ENCODE data around the gene EFNA5.

Gene EFNA5

DNA sequence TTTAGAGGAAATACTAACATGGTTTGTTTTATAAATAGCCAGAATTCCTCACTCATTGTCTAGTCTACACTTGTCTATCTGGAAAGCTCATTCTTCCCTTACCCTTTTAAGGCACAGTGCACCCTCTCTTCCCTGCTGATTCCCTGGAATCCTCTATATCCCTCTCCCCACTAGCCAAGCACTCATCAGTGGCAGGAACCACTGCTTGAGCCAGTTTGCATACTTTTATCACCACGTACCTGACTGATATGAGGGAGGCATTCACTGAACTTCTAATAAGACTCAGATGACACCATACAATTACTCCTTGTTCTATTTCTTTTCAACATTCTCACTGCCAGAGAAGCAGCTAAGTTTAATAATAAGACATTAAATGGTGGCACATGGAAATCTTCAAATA is 134.9 kb downstream of the EFNA5 start:
- H3K27me3 ChIP-seq (ENCODE audit: insufficient read depth, low read length), result no peaks in the 10 kb centered on the region
- no peaks in the 10 kb centered on the region for H3K9me3 ChIP-seq (ENCODE audit: insufficient read depth, low read depth, low read length)
- H3K36me3 ChIP-seq (ENCODE audit: insufficient read depth, low read depth, low read length), result no peaks in the 10 kb centered on the region
- no peak overlapping the region for H3K9ac ChIP-seq (ENCODE audit: low read depth, low read length)
- H3K27ac ChIP-seq (ENCODE audit: low read length), result no peak overlapping the region
- H3K4me1 ChIP-seq (ENCODE audit: insufficient read depth, low read length), result peaks cover 11% of the 10 kb centered on the region
- no peak overlapping the region for H3K4me3 ChIP-seq (ENCODE audit: low read length)

DNA sequence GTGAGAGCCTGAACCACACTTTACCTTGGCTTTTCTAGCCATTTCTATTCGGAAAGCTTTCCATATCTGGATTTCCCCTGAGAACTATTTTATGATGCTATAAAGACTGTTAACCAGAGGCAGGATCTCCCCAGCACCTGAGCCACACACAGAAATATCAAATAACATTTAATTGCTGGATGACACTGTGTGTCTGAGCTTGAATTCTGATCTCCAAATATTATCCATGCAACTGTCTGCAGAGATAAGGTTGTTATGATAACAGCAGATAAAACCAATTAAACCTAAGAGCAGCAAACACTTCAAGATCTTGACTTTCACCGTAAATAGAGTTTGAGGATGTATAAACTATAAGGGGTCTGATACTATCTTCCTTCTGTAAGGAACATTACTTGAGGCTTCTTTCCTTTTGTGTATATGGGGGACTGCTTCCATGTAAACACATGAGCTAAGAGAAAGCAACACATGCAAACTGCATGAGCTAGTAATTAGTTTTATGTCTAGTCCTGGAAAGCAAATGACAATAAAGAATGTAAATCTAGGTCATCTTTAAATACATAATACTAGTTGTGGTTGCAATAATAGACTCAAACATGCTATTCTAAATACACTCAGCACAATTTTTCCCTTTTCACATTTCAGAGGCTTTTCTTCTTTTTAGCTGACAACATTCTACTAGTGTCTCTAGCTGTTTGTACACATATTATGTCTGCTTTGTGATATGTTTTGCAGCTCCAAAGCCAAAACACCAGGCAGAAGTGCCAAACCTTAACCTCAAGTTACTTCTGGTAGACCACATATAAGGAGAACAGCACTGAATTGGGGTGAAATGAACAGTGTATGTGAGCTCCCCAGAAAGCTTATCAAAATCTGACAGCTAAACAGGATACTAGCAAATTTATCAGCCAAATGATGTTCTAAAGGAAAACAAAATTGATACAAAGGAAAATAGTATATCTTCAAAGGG is 136.5 kb downstream of the EFNA5 start:
- Histone ChIP-seq H3K9ac (ENCODE audit: low read depth, low read length) (no peak overlapping the region), H3K9me3 (ENCODE audit: insufficient read depth, low read depth, low read length) (no peaks in the 10 kb centered on the region), H3K27ac (ENCODE audit: low read length) (no peak overlapping the region), H3K4me1 (ENCODE audit: insufficient read depth, low read length) (peaks cover 19% of the 10 kb centered on the region), H3K4me3 (ENCODE audit: low read length) (no peak overlapping the region), H3K36me3 (ENCODE audit: insufficient read depth, low read depth, low read length) (no peaks in the 10 kb centered on the region), H3K27me3 (ENCODE audit: insufficient read depth, low read length) (no peaks in the 10 kb centered on the region)

DNA sequence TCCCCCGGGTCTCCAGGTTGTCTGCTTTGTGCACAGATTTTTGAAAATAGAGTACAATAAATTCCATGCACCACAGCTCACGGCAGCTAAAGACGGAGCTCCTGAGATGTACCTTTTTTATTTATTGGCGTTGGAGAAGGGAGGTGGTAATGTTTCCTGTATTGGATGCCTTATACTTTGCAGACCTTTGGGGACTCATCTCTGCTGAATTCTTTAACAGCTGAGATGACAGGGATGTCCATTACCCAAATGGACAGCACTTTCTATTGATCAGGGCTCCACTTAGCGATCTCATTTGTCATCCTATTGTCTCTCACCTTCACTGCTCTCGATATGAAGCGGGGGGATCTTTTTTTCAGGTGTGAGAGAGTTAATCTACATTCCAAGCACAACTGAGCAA is 137.8 kb downstream of the EFNA5 start:
- Histone ChIP-seq H3K27me3 (ENCODE audit: insufficient read depth, low read length) (no peaks in the 10 kb centered on the region), H3K36me3 (ENCODE audit: insufficient read depth, low read depth, low read length) (no peaks in the 10 kb centered on the region), H3K4me1 (ENCODE audit: insufficient read depth, low read length) (peaks cover 21% of the 10 kb centered on the region; the same call in 1 of the 2 replicates), H3K9ac (ENCODE audit: low read depth, low read length) (no peak overlapping the region), H3K9me3 (ENCODE audit: insufficient read depth, low read depth, low read length) (no peaks in the 10 kb centered on the region), H3K4me3 (ENCODE audit: low read length) (no peak overlapping the region), H3K27ac (ENCODE audit: low read length) (no peak overlapping the region)

DNA sequence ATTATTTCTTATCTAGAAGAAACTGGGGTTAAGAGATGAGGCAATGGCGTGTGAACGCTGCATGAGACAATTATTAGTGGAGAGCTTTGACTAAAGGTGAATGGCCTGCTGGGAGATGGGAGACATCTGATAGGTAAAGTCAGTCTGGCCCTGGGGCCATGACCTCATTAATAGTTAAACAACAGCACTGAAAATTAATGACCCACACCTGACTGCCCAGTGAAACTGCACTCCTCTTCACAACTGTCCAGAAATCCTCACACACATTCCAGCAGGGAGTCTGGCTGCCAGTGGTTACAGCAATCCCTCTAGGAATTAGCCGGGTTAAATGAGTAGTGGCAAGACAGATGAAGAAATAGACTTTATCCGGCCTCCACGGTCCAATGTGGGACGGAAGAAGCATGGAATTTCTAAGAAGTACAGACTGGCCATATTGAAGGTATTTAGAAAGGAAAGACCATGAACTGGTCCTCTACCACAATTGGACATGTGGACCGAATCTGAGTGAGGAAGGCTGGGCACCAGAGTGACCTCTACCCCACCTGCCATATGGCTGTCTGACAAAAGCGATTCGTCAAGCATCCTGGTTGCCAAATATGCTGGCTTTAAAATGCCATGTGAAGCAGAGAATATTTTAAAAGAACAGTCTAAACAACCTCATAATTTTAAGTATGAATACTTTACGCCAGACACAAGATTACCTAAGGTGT is 138.4 kb downstream of the EFNA5 start:
- no peaks in the 10 kb centered on the region for H3K36me3 ChIP-seq (ENCODE audit: insufficient read depth, low read depth, low read length)
- H3K27me3 ChIP-seq (ENCODE audit: insufficient read depth, low read length), result no peaks in the 10 kb centered on the region
- H3K4me3 ChIP-seq (ENCODE audit: low read length), result no peak overlapping the region
- no peak overlapping the region for H3K27ac ChIP-seq (ENCODE audit: low read length)
- H3K9me3 ChIP-seq (ENCODE audit: insufficient read depth, low read depth, low read length), result no peaks in the 10 kb centered on the region
- H3K4me1 ChIP-seq (ENCODE audit: insufficient read depth, low read length), result peaks cover 21% of the 10 kb centered on the region; the same call in 1 of the 2 replicates
- H3K9ac ChIP-seq (ENCODE audit: low read depth, low read length), result no peak overlapping the region

DNA sequence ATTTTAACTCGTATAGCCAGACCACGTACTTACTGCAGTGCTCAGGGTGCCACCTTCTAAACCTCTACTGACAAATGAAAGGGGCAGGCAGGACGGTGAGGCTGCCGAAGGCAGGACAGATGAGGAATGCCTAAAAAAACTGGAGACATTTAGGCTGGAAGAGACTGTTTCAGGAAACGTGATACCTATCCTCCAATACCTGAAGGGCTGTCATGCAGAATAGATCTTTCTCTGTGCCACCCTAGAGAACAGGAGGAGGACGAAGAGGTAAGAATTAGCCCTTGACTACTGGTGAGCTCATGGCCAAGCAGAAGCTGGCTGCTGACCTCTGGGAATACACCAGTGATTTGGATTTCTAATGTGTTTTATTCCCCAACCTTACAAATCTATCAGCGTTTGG is 139.4 kb downstream of the EFNA5 start:
- H3K9ac ChIP-seq (ENCODE audit: low read depth, low read length), result no peak overlapping the region
- no peaks in the 10 kb centered on the region for H3K9me3 ChIP-seq (ENCODE audit: insufficient read depth, low read depth, low read length)
- H3K27ac ChIP-seq (ENCODE audit: low read length), result no peak overlapping the region
- no peaks in the 10 kb centered on the region for H3K27me3 ChIP-seq (ENCODE audit: insufficient read depth, low read length)
- peaks cover 21% of the 10 kb centered on the region; the same call in 1 of the 2 replicates for H3K4me1 ChIP-seq (ENCODE audit: insufficient read depth, low read length)
- H3K36me3 ChIP-seq (ENCODE audit: insufficient read depth, low read depth, low read length), result no peaks in the 10 kb centered on the region
- H3K4me3 ChIP-seq (ENCODE audit: low read length), result no peak overlapping the region

DNA sequence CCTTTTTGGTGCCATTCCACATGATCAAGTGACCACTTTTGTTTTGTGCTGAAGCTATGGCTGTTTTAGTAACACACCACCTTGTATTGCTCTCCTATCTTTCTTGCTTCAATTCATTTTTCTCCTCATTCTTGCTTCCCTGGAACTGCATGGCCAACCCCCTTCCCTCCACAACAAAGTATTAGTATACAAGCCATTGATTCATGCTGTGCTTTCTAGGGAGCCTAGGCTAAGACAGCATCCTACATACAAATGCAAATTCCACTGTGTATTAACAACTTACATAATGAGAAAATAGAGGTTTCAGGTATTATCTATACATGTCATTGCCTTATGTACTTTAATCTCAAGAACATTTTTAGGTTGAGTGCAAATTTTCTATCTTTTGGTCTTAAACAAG is 141.1 kb downstream of the EFNA5 start:
- Histone ChIP-seq H3K4me1 (ENCODE audit: insufficient read depth, low read length) (peaks cover 25% of the 10 kb centered on the region; the same call in 1 of the 2 replicates), H3K36me3 (ENCODE audit: insufficient read depth, low read depth, low read length) (no peaks in the 10 kb centered on the region), H3K4me3 (ENCODE audit: low read length) (peak overlapping the region; percentile 11; the same call in 1 of the 2 replicates), H3K9ac (ENCODE audit: low read depth, low read length) (no peak overlapping the region), H3K27ac (ENCODE audit: low read length) (no peak overlapping the region), H3K27me3 (ENCODE audit: insufficient read depth, low read length) (no peaks in the 10 kb centered on the region), H3K9me3 (ENCODE audit: insufficient read depth, low read depth, low read length) (no peaks in the 10 kb centered on the region)

DNA sequence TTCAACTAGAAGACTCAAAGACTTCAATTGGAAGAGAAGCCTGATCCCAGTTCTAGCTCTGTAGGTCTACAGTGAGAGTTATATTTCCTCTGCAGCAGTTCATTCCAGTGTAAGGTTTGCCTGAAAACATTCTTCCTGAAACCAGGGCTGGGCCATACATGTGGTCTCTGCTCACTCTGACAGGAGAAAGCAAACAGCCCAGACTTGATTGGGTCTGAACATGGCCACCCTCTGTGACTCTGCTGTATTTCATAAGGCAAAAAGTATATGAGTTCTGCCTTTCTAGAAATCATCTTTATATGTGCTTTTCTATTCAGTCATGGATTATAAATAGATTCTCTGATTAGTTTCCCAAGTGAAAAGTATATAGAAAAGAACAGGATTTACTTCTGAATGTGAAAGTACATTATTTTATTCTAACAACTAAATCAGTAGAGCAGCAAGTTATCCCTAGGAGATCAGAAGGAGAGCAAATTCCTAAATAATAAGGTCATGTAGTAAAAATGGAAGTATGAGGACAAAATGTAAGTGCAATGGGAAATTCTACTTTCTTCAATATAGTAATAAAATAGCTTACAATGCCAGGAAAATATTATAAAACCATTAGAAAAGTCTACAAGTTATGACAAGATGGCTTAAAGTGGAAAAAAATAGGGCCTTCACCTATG is 144.3 kb downstream of the EFNA5 start:
- H3K36me3 ChIP-seq (ENCODE audit: insufficient read depth, low read depth, low read length), result no peaks in the 10 kb centered on the region
- H3K27ac ChIP-seq (ENCODE audit: low read length), result no peak overlapping the region
- no peaks in the 10 kb centered on the region for H3K27me3 ChIP-seq (ENCODE audit: insufficient read depth, low read length)
- no peak overlapping the region for H3K9ac ChIP-seq (ENCODE audit: low read depth, low read length)
- peaks cover 38% of the 10 kb centered on the region for H3K4me1 ChIP-seq (ENCODE audit: insufficient read depth, low read length)
- no peak overlapping the region for H3K4me3 ChIP-seq (ENCODE audit: low read length)
- no peaks in the 10 kb centered on the region for H3K9me3 ChIP-seq (ENCODE audit: insufficient read depth, low read depth, low read length)

DNA sequence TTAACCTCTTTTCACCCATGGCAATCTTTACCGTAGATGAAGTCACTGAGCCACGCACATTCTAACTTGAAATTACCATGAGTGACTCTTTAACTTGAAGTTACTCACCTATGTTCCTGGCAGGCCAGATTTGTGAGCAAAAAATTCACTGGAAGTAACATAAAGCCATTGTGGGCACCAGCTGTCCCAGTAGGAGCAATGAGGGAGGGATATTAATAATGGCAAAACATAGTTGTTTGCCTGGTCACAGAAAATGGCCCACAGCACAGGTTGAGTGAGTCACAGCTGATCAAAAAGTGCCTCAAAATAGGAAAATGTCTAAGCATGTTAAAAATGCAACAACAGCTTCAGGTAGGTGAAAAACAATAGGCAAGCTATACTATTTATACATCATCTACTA is 146.6 kb downstream of the EFNA5 start:
- Histone ChIP-seq H3K4me3 (ENCODE audit: low read length) (no peak overlapping the region), H3K36me3 (ENCODE audit: insufficient read depth, low read depth, low read length) (no peaks in the 10 kb centered on the region), H3K27ac (ENCODE audit: low read length) (no peak overlapping the region), H3K9me3 (ENCODE audit: insufficient read depth, low read depth, low read length) (no peaks in the 10 kb centered on the region), H3K9ac (ENCODE audit: low read depth, low read length) (no peak overlapping the region), H3K4me1 (ENCODE audit: insufficient read depth, low read length) (peaks cover 35% of the 10 kb centered on the region), H3K27me3 (ENCODE audit: insufficient read depth, low read length) (no peaks in the 10 kb centered on the region)

DNA sequence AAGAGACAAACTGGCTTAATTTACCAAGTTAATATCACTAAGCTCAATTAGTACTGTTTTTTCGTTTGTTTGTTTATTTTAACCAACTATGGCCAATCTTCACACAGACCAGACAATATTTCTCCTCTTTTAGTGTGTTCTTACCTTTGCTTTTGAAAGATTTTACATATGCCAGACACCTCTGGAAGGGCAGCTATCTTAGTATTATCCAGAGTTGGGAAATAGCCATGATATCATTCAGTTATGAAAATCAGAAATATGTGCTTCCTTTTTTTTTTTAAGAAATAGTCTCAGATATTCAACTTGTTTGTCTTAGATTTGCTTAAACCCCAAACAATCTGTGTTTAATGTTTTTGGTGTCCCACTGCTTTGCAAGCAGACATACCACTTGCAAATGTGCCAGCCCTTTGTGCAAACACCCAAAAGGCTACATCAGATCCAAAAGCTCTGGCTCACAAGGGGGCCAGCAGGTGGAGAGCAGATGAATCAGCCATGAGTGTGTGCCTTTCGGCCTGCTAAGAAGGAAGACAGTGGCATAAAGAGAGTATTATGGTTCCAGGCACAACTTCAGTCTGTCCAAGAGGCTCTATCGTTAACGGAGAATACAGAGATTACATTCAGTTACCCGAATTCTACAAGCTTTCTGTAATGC is 147.6 kb downstream of the EFNA5 start:
- Histone ChIP-seq H3K27ac (ENCODE audit: low read length) (no peak overlapping the region), H3K4me3 (ENCODE audit: low read length) (no peak overlapping the region), H3K9ac (ENCODE audit: low read depth, low read length) (no peak overlapping the region), H3K36me3 (ENCODE audit: insufficient read depth, low read depth, low read length) (no peaks in the 10 kb centered on the region), H3K9me3 (ENCODE audit: insufficient read depth, low read depth, low read length) (no peaks in the 10 kb centered on the region), H3K4me1 (ENCODE audit: insufficient read depth, low read length) (peaks cover 40% of the 10 kb centered on the region), H3K27me3 (ENCODE audit: insufficient read depth, low read length) (no peaks in the 10 kb centered on the region)

DNA sequence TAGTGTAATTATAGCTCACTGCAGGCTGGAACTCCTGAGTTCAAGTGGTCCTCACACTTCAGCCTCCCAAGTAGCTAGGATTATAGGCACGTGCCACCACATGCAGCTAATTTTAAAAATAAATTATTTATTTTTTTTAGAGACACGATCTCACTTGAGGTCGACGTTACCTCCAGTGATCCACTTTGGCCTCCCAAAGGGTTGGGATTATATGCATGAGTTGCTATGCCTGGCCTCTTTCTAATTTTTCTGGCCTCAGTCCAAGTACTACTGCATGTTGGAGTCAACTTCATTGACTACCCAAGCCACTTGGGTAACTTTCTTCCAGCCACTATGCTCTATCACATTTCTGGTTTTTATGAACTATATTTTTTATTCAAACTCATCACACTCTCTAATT is 148.3 kb downstream of the EFNA5 start:
- Histone ChIP-seq H3K9me3 (ENCODE audit: insufficient read depth, low read depth, low read length) (no peaks in the 10 kb centered on the region), H3K27me3 (ENCODE audit: insufficient read depth, low read length) (no peaks in the 10 kb centered on the region), H3K4me1 (ENCODE audit: insufficient read depth, low read length) (peaks cover 47% of the 10 kb centered on the region), H3K9ac (ENCODE audit: low read depth, low read length) (no peak overlapping the region), H3K4me3 (ENCODE audit: low read length) (no peak overlapping the region), H3K36me3 (ENCODE audit: insufficient read depth, low read depth, low read length) (no peaks in the 10 kb centered on the region), H3K27ac (ENCODE audit: low read length) (no peak overlapping the region)

DNA sequence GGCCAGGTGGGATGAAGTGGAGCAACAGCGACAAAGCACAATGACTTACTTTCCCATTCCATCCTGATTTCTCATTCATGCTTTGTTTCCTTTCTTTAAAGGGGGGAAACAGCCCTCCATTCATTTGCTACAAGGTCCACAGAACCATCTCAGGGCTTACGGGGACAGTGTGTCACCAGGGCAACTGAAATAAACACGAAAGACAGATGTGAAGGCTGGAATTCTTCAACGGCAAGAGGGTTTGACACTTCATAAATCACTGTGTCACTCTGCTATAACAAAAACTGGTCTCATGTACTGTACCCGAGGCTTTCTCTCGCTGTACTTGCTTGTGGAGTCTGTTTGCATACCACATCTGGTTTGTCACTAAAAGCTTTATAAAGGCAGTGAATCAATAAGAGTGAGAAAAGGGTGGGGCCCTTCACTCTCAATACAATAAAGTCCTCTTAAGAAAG is 150.8 kb downstream of the EFNA5 start:
- peaks cover 48% of the 10 kb centered on the region for H3K4me1 ChIP-seq (ENCODE audit: insufficient read depth, low read length)

More for the DNA sequence above, 150.8 kb downstream of the EFNA5 start:
- H3K36me3 ChIP-seq (ENCODE audit: insufficient read depth, low read depth, low read length), result no peaks in the 10 kb centered on the region
- no peaks in the 10 kb centered on the region for H3K27me3 ChIP-seq (ENCODE audit: insufficient read depth, low read length)
- H3K9ac ChIP-seq (ENCODE audit: low read depth, low read length), result no peak overlapping the region
- no peak overlapping the region for H3K27ac ChIP-seq (ENCODE audit: low read length)
- H3K4me3 ChIP-seq (ENCODE audit: low read length), result no peak overlapping the region
- no peaks in the 10 kb centered on the region for H3K9me3 ChIP-seq (ENCODE audit: insufficient read depth, low read depth, low read length)

All from iPS-20b (cell line).